HCT116 (cell line): ENCODE measurements around the gene ITPKB.
"Not testable (repeated sequence)": the region's sequence is repeated elsewhere in the genome, so short reads cannot be mapped to it uniquely, and the experiment has no call there.

Experiments
- ATF3 ChIP-seq: IDR thresholded peaks from 2 replicates; pipeline ENCODE4 v1.6.1; 2012
- CEBPB ChIP-seq: IDR thresholded peaks from 2 replicates; pipeline ENCODE4 v1.6.1; 2012; ENCODE audit warnings: low read depth
- CTCF ChIP-seq, 3 experiments: fragments of 200-600 bp in 1 of 3; sonication (generic) in 1 of 3; IDR thresholded peaks in 2 of 3; conservative IDR thresholded peaks in 1 of 3; 2 replicates each; pipeline ENCODE4 v1.5.1; 2012 to 2017; ENCODE audit warnings: low read depth in 2 of 3, low read length in 2 of 3, antibody characterized with exemption in 1 of 3, borderline replicate concordance in 1 of 3, control low read depth in 1 of 3, mild to moderate bottlenecking in 1 of 3, mixed read lengths in 1 of 3, mixed run types in 1 of 3, moderate library complexity in 1 of 3; ENCODE audit not compliant: insufficient read depth in 1 of 3
- EZH2 ChIP-seq: fragments of 200-600 bp; sonication (generic); IDR thresholded peaks from 2 replicates; pipeline ENCODE4 v1.6.1; 2017; ENCODE audit warnings: antibody characterized with exemption, mixed run types
- FOSL1 ChIP-seq: IDR thresholded peaks from 2 replicates; pipeline ENCODE4 v1.6.1; 2012; ENCODE audit warnings: low read depth
- POLR2A ChIP-seq: IDR thresholded peaks from 2 replicates; pipeline ENCODE4 v1.7.0; 2011; ENCODE audit warnings: borderline replicate concordance; ENCODE audit not compliant: insufficient read depth, insufficient read length; ENCODE audit errors: extremely low read depth
- POLR2AphosphoS5 ChIP-seq: IDR thresholded peaks from 2 replicates; pipeline ENCODE4 v1.6.1; 2011; ENCODE audit warnings: mild to moderate bottlenecking, low read depth, low read length, moderate library complexity
- RAD21 ChIP-seq: IDR thresholded peaks from 2 replicates; pipeline ENCODE4 v1.6.1; 2012; ENCODE audit warnings: low read depth, mild to moderate bottlenecking
- SIN3A ChIP-seq: IDR thresholded peaks from 2 replicates; pipeline ENCODE4 v1.6.1; 2012; ENCODE audit warnings: low read depth
- YY1 ChIP-seq: IDR thresholded peaks from 2 replicates; pipeline ENCODE4 v1.6.1; 2011; ENCODE audit warnings: low read length, low read depth, moderate library complexity, mild to moderate bottlenecking; ENCODE audit not compliant: insufficient replicate concordance; ENCODE audit errors: extremely low read depth
- ZFX ChIP-seq: fragments of 450-650 bp; IDR thresholded peaks from 2 replicates; pipeline ENCODE4 v1.6.1; 2017

DNA sequence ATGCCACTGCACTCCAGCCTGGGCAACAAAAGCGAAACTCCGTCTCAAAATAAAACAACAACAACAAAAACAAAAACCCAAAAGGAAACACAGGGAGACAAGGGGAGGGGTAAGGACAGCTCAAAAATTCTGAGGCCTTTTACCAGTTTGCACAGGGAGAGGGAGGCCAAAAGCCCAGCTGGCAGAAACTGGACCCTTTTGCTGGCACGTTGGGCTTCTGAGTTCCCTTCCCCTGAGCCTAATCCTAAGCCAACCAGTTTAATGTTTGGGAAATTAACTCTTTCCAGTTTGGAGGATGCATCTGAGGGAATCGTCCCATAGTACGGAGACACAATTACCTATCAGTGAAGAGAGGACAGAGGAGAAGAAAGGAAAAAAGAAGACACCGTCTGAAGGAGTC is 127.1 kb downstream of the ITPKB start:
- not testable (repeated sequence) for TF ChIP-seq YY1; FOSL1; POLR2A; SIN3A; CTCF (IDR thresholded peaks at IDR 0.05 in 2 of 3, conservative IDR thresholded peaks at IDR 0.05 in 1 of 3; ENCODE audit: borderline replicate concordance in 1 of 3, insufficient read depth in 1 of 3, low read depth in 2 of 3, low read length in 2 of 3); RAD21; POLR2AphosphoS5; CEBPB; EZH2; ATF3; ZFX
